Colon (tissue), 2 donors: ENCODE data around the gene HNRNPA1L2.
"Not testable (repeated sequence)": the region's sequence is repeated elsewhere in the genome, so short reads cannot be mapped to it uniquely, and the experiment has no call there.

Experiments
- FAIRE-seq: peaks from 2 replicates; lab custom pipeline; 2012; peaks lifted over from hg19 to GRCh38; lab: Jason Lieb, UNC
- donor health status: control.
- donor health status: control.

Gene HNRNPA1L2

DNA sequence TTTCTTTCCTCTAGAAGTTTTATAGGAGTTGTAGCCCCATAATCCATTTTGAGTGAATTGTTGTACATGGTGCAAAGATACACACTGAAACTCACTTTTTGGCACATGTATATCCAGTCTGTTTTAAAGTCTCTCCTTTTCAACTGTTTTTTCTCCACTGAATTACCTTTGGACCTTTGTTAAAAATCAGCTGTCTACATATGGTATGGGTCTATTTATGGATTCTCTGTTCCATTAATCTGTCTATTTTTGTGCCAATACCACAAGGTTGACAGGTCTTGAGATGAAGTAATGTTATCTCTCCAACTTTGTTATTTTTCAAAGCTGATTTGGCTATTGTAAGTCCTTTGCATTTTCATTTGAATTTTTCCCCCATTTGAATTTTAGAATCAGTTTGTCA is 4.7 kb downstream of the HNRNPA1L2 start:
- no peak for FAIRE-seq

- no peak for FAIRE-seq
Observed at GRCh38 chr13:52650731-52651130, 8.5 kb downstream of the HNRNPA1L2 start.

DNA sequence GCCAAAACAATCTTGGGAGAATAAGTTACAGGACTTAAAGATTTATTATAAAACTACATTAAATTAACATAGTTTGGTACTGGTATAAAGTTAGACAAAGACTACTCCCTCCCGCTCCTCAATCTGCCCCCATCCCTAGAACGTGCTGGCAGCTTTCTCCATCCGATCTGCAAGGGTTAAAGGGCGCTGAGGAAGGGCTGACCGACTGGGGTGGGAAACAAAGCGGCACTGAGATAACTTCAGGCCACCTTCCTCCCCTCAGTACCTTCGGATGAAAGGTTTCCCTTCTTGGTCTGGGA is 9.6 kb downstream of the HNRNPA1L2 start:
- FAIRE-seq, result no peak

DNA sequence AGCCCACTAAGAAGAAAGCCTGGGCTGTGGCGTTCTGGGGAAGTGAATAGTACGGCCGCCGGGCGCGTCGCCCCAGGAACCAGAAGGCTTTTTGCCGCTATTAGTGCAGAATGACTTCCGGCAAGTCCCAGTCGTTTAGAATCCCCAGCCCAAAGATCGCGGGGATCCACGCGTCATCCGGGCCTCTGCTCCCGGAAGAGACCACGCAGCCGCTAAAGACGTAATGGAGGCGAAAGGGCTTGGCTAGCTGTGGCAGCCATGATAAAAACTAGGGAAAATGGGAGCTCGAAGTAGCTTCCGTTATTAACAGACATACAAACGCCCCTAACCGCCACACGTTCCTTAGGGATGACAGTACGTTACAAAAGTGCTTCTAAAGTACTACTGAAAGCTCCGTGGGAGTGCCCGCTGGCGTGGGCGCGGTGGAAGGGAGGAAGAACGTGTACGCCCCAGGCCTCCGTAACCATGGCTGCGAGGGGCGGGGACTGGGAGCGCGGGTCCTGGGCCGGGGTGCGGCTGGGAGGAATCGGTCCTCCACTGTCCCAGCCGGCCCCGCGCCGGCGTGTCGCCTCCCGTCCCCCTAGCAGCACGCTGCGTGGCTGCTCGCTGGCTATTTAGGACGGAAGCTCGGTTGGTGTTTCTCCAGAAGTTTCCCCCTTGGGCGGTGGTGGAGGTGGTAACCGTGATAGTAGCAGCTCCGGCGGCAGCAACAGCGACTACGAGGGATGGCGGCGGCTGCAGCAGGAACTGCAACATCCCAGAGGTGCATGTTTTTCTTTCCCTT is 10.2 kb downstream of the HNRNPA1L2 start, which contains the start of gene SUGT1:
Gene SUGT1, plus strand, starts transcription at position 641 of the 784 bp plus-strand sequence. Its CDS starts 85 bp downstream, at position 726.
- FAIRE-seq, result no peak

DNA sequence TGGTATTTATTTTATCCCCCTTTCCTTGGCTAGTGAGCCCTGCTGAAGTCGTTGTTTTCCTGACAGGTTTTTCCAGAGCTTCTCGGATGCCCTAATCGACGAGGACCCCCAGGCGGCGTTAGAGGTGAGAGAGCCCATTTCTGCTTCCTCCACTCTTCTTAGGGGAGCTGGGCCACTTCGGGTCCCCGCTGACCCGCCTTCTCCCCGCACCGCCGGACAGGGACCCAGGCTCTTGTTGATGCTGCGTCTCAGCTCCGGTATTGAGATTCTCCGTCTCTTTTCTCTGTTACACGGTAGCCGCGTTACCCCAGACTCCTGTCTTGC is 10.7 kb downstream of the HNRNPA1L2 start:
- FAIRE-seq, result no peak

DNA sequence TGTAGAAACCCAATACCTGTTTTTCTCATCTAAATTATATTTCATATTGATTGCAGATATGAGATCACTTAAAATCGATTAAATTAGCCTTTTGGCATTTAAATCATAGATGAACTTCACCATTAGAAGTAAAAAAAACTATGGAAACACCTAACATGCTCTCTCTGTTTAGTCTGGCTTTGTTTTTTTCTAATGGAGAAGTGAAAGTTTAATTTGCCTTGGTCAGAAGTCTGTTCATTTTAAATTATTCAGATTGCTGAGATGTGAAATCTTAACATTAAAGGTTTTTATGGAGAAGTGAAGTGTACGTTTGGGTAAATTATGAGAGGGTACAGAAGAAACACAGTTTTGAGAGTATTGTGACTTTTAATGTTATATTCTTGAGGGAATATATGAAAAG is 17.1 kb downstream of the HNRNPA1L2 start:
- no peak for FAIRE-seq

DNA sequence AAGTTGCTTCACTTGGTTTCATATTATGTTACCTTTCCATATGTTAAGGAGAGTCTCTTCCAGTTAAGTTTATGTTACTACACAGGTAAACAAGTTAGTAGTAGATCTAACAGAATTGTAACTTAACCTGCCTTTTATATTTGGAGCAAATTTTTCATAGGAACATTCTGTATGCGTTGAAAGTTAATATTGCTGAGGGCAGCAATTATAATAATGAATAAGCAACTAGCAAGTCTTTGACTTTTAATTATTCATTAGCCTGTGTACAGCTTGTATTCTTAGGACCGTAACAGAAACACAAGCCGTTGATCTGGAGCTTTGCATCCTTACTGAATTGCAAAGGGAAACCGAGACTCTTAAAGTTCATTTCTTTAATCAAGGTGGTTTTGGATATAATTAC is 22.0 kb downstream of the HNRNPA1L2 start:
- FAIRE-seq, result no peak

DNA sequence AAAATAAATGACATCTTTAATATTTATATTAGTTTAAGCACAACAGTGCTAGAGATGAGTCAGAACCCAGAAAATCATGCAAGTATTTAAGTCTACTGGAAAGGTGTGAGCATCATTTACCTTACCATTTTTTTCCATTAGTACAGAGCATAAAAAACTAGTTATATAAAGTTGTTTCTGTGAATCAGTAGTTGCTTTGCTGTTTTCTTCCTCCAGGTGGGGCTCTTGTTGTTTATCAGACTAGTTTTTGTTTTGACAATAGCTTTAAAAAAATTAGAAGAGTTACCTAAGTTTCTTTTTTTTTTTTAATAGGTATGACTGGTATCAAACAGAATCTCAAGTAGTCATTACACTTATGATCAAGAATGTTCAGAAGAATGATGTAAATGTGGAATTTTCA is 23.1 kb downstream of the HNRNPA1L2 start:
- no peak for FAIRE-seq

DNA sequence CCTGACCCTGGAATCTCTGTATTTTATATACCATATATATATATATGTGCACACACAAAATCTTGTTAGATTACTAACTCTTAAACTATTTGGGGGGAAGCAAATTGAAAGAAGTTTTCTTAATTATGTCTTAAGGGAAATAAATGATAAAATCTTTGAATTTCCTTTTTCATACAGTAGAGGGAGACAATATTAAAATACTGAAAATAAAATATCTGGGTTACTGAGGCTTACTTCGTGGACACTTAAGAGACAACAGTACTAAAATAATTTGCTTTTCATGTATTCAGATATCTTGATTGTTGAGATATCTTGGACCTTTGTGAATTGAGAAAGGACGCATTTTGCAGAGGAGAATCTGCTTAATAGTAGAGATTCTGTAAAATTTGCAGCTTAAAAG is 27.4 kb downstream of the HNRNPA1L2 start:
- no peak for FAIRE-seq

GRCh38 chr13:52670726-52671125 is 28.5 kb downstream of the HNRNPA1L2 start:
- FAIRE-seq, result no peak

GRCh38 chr13:52673465-52673864 is 31.2 kb downstream of the HNRNPA1L2 start:
- FAIRE-seq, result no peak

- no peak for FAIRE-seq
Observed at GRCh38 chr13:52677823-52678222, 35.6 kb downstream of the HNRNPA1L2 start.

GRCh38 chr13:52685806-52686205 is 43.6 kb downstream of the HNRNPA1L2 start:
- FAIRE-seq, result not testable (repeated sequence)

DNA sequence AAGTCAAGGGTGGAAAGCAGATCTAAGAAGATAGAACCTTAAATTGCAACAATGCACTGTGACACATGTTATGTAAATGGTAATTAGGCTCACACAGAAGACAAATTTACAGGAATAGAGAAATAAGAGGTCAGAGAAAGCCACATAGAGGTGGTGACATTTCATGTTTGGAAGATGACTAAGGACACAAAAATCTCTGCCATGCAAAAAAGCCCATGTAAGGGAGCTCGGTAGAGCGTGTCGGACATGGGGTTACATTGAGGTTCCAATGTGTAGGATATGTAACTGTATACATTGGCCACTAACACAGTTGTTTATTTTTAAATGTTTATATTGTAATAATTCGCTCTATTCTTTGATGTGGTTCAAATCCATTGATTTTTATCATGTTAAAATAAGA is 44.1 kb downstream of the HNRNPA1L2 start:
- FAIRE-seq, result no peak
